ENCODE data around the gene TPRX2. TPM values are rescaled to one million over a fixed set of nuclear protein-coding genes. Genes with fewer than 3 reads are reported as not detected.

The TPRX2 gene
- total and polyA plus RNA-seq, 10 of the 15 experiments (the other 5 are each of a cell fraction or from before 2014, with no cell fraction given): not detected

GRCh38 chr19:47836038-47836437, 23.0 kb upstream of the TPRX2 start:
- no peak for TF ChIP-seq RB1 (IDR thresholded peaks at IDR 0.05; ENCODE audit: borderline replicate concordance)
- H4K20me1 ChIP-seq (ENCODE audit: control insufficient read depth, insufficient read depth): no peaks in the 10 kb centered on the region
- no peak overlapping the region for H2AFZ ChIP-seq (ENCODE audit: control insufficient read depth, low read depth, low read length)
- ChIA-PET RAD21 (ENCODE audit: unreplicated experiment) (no interaction called here), POLR2A (no interaction called here), CTCF (interaction anchor here (1.0 to 1.5 kb wide), 2 partner anchors 27 to 46 kb away, joined by 3 read pairs; no protein-coding TSS in a partner anchor), SMC1A (ENCODE audit: uncharacterized antibody, unreplicated experiment) (no interaction called here)
- H3K4me3 ChIP-seq: no peak overlapping the region
- intact Hi-C loops (cut with micrococcal nuclease; ENCODE audit: unreplicated experiment): no loop called here
- H3K9me3 ChIP-seq (replicated peaks; ENCODE audit: control insufficient read depth, insufficient read depth, low read length): no peaks in the 10 kb centered on the region
- H3K4me2 ChIP-seq (ENCODE audit: control insufficient read depth, insufficient read depth): no peak overlapping the region
- in situ Hi-C loops (cut with MboI): no loop called here
- no peak overlapping the region for H3K9ac ChIP-seq (ENCODE audit: control insufficient read depth, insufficient read depth, low read length)
- no peak for ATAC-seq
- H3K4me1 ChIP-seq (ENCODE audit: control insufficient read depth, insufficient read depth, low read length): no peaks in the 10 kb centered on the region
- no TSS peak for BruUV-seq (replicated peaks)
- no peaks in the 10 kb centered on the region for H3K79me2 ChIP-seq (ENCODE audit: control insufficient read depth, insufficient read depth, low read length)
- no peak for FAIRE-seq
- H3K27ac ChIP-seq (ENCODE audit: control insufficient read depth, insufficient read depth): no peak overlapping the region
- no peaks in the 10 kb centered on the region for H3K36me3 ChIP-seq (ENCODE audit: control insufficient read depth in 2 of 2, insufficient read depth in 2 of 2, low read length in 1 of 2)
- WGBS (ENCODE audit: insufficient coverage, insufficient replicate concordance, low lambda C conversion rate, missing lambda C conversion rate): 49% methylated on average over 8 of the region's 8 CpGs
- no peaks in the 10 kb centered on the region for H3K27me3 ChIP-seq (replicated peaks in 1 of 2; ENCODE audit: control insufficient read depth in 2 of 2, insufficient read depth in 2 of 2, low read length in 1 of 2)
- no peak for DNase-seq (ENCODE audit: low read depth, low spot score)

DNA sequence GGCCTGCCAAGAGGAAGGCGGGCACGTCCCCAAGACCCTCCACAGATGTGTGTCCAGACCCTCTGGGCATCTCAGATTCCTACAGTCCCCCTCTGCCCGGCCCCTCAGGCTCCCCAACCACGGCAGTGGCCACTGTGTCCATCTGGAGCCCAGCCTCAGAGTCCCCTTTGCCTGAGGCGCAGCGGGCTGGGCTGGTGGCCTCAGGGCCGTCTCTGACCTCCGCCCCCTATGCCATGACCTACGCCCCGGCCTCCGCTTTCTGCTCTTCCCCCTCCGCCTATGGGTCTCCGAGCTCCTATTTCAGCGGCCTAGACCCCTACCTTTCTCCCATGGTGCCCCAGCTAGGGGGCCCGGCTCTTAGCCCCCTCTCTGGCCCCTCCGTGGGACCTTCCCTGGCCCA, 19.6 kb upstream of the TPRX2 start:
- POLR2A ChIA-PET: no interaction called here
- Histone ChIP-seq H3K9me3 (replicated peaks; ENCODE audit: control insufficient read depth, insufficient read depth, low read length) (no peaks in the 10 kb centered on the region), H3K4me2 (ENCODE audit: control insufficient read depth, insufficient read depth) (no peak overlapping the region), H2AFZ (ENCODE audit: control insufficient read depth, low read depth, low read length) (no peak overlapping the region), H3K27ac (ENCODE audit: control insufficient read depth, insufficient read depth) (no peak overlapping the region), H3K4me3 (no peak overlapping the region), H3K79me2 (ENCODE audit: control insufficient read depth, insufficient read depth, low read length) (no peaks in the 10 kb centered on the region), H4K20me1 (ENCODE audit: control insufficient read depth, insufficient read depth) (no peaks in the 10 kb centered on the region), H3K4me1 (ENCODE audit: control insufficient read depth, insufficient read depth, low read length) (no peaks in the 10 kb centered on the region), H3K9ac (ENCODE audit: control insufficient read depth, insufficient read depth, low read length) (no peak overlapping the region), H3K36me3 (ENCODE audit: control insufficient read depth in 2 of 2, insufficient read depth in 2 of 2, low read length in 1 of 2) (no peaks in the 10 kb centered on the region), H3K27me3 (replicated peaks in 1 of 2; ENCODE audit: control insufficient read depth in 2 of 2, insufficient read depth in 2 of 2, low read length in 1 of 2) (no peaks in the 10 kb centered on the region)
- CTCF ChIA-PET: interaction anchor here (0.6 to 0.8 kb wide), 2 partner anchors 17 to 48 kb away, joined by 3 read pairs; no protein-coding TSS in a partner anchor
- intact Hi-C loops (cut with micrococcal nuclease; ENCODE audit: unreplicated experiment) (no loop called here), in situ Hi-C loops (cut with MboI) (no loop called here)
- no TSS peak for BruUV-seq (replicated peaks)
- SMC1A ChIA-PET (ENCODE audit: uncharacterized antibody, unreplicated experiment): no interaction called here
- TF ChIP-seq CEBPZ (IDR thresholded peaks at IDR 0.05; ENCODE audit: low read depth, low read length) (no peak), SREBF1 (IDR thresholded peaks at IDR 0.05; ENCODE audit: low read length) (no peak), TCF3 (IDR thresholded peaks at IDR 0.05; ENCODE audit: borderline replicate concordance, insufficient read depth, low read depth, low read length) (no peak), SIX5 (IDR thresholded peaks at IDR 0.05; ENCODE audit: low read depth, low read length, severe bottlenecking) (no peak), ZNF384 (IDR thresholded peaks at IDR 0.05; ENCODE audit: borderline replicate concordance, low read depth, low read length) (no peak), SIN3A (IDR thresholded peaks at IDR 0.05; ENCODE audit: low read depth, low read length) (no peak)
- TF ChIP-seq, protein P1, sequence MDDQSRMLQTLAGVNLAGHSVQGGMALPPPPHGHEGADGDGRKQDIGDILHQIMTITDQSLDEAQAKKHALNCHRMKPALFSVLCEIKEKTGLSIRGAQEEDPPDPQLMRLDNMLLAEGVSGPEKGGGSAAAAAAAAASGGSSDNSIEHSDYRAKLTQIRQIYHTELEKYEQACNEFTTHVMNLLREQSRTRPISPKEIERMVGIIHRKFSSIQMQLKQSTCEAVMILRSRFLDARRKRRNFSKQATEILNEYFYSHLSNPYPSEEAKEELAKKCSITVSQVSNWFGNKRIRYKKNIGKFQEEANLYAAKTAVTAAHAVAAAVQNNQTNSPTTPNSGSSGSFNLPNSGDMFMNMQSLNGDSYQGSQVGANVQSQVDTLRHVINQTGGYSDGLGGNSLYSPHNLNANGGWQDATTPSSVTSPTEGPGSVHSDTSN (IDR thresholded peaks at IDR 0.05; ENCODE audit: insufficient replicate concordance, low read depth, low read length): no peak
- TF ChIP-seq, protein P2, sequence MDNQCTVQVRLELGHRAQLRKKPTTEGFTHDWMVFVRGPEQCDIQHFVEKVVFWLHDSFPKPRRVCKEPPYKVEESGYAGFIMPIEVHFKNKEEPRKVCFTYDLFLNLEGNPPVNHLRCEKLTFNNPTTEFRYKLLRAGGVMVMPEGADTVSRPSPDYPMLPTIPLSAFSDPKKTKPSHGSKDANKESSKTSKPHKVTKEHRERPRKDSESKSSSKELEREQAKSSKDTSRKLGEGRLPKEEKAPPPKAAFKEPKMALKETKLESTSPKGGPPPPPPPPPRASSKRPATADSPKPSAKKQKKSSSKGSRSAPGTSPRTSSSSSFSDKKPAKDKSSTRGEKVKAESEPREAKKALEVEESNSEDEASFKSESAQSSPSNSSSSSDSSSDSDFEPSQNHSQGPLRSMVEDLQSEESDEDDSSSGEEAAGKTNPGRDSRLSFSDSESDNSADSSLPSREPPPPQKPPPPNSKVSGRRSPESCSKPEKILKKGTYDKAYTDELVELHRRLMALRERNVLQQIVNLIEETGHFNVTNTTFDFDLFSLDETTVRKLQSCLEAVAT (IDR thresholded peaks at IDR 0.05): no peak
- ATAC-seq (no peak), DNase-seq (ENCODE audit: low read depth, low spot score) (no peak), FAIRE-seq (no peak)
- RAD21 ChIA-PET (ENCODE audit: unreplicated experiment): interaction anchor here (0.6 kb wide), 1 partner anchor 15 kb away, joined by 3 read pairs; no protein-coding TSS in a partner anchor
- 66% methylated on average over 16 of the region's 16 CpGs for WGBS (ENCODE audit: insufficient coverage, insufficient replicate concordance, low lambda C conversion rate, missing lambda C conversion rate)
